LNCaP clone FGC (cell line): ENCODE measurements around the gene CAVIN2.

Experiments
- DNase-seq: peaks from one replicate; pipeline ENCODE4 v3.0.0-alpha.2; 2011; ENCODE audit warnings: low read depth
- H3K4me3 ChIP-seq: 2 replicates; pipeline ENCODE4 v1.5.1; 2011; ENCODE audit warnings: mild to moderate bottlenecking, low read depth, low read length, control low read depth
- TF ChIP-seq, protein P1 (sequence below): IDR thresholded peaks from 2 replicates; pipeline ENCODE4 v1.5.1; 2012; ENCODE audit warnings: mild to moderate bottlenecking; ENCODE audit not compliant: control insufficient read depth, insufficient read depth; ENCODE audit errors: extremely low read depth

The CAVIN2 gene

DNA sequence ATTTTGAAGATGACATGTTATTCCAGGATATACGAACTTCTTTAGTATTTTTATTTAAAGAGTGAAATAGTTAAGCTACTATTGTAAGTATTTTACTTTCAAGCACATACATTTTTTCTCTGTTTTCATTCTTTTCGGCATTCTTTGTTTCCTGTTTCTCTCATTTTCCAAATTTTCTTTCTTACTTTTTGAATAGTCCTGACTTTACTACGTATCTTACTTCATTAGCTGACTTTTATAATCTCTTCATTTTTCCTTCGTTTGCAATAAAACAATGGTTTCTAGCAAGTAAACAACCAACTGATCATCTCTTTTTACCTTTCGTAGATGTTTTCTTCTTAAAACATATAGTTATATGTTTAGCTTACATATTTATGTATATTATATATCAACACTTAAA, 11.8 kb downstream of the CAVIN2 start:
- DNase-seq, result no peak
- no peak overlapping the region for H3K4me3 ChIP-seq
- TF ChIP-seq, protein P1, sequence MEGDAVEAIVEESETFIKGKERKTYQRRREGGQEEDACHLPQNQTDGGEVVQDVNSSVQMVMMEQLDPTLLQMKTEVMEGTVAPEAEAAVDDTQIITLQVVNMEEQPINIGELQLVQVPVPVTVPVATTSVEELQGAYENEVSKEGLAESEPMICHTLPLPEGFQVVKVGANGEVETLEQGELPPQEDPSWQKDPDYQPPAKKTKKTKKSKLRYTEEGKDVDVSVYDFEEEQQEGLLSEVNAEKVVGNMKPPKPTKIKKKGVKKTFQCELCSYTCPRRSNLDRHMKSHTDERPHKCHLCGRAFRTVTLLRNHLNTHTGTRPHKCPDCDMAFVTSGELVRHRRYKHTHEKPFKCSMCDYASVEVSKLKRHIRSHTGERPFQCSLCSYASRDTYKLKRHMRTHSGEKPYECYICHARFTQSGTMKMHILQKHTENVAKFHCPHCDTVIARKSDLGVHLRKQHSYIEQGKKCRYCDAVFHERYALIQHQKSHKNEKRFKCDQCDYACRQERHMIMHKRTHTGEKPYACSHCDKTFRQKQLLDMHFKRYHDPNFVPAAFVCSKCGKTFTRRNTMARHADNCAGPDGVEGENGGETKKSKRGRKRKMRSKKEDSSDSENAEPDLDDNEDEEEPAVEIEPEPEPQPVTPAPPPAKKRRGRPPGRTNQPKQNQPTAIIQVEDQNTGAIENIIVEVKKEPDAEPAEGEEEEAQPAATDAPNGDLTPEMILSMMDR, result no peak

DNA sequence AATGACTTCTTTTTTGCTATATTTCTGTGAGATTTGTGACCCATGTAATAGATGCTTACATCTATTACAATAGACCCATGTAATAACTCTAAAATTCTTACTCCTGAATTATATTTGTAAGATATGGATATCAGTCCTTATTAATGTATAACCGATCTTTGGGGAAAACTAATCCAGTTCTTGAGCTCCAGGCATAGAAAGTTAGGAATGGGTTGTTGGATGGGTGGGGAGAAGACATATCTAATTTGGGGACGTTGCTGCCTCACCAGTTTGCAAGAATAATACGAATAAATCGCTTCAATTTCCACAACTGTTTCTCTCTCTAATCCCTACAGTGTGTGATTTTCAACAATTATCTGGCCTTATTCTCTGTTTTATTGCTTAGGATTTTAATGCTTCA, 13.5 kb downstream of the CAVIN2 start:
- no peak for DNase-seq
- TF ChIP-seq, protein P1, result no peak
- no peak overlapping the region for H3K4me3 ChIP-seq

DNA sequence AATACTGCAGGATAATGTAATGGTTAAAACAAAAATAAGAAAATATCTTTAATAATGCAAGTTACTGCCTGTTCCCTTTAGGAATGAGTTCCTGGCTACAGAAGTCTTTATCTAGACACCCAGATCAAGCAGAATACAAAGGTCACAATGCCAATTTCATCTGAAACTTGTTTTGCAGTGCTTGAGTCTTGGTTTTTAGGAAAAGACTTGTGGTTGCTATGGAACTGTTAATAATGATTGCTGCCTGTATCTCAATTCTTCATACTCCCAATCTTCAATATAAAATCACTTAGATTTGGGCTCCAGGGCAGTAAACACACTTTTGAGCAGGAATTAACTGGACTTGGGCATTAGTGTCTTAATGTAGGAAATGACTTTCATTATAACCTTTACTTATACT, 14.2 kb downstream of the CAVIN2 start:
- TF ChIP-seq, protein P1, result no peak
- H3K4me3 ChIP-seq, result no peak overlapping the region
- DNase-seq, result no peak

DNA sequence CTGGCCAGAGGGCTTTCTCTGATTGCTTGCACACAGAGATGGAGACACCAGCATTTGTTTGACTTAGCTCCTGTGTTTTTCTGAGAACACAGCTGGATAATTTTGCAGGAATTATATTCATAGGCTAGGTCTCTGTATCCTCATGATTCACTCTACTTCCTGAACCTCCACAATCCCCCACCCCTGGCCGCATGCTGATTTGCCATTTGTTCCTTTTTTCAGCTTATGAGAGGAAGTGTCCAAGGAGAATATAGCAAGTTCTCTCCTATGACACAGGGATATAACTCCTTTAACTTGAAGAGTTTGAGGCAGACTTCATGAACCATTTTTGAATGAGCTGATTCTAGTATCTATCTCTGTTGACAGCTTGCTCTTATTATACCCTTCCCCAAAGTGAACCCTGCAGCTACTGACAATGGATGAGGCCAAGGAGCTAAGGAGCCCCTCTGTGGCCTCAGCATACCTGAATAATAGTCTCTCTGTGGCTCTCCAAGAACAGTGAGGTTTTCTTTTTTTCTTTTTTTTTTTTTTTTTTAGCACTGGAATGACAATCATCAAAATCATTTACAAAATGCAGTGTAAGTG, 15.4 kb downstream of the CAVIN2 start:
- H3K4me3 ChIP-seq, result no peak overlapping the region
- TF ChIP-seq, protein P1, result no peak
- DNase-seq, result no peak

DNA sequence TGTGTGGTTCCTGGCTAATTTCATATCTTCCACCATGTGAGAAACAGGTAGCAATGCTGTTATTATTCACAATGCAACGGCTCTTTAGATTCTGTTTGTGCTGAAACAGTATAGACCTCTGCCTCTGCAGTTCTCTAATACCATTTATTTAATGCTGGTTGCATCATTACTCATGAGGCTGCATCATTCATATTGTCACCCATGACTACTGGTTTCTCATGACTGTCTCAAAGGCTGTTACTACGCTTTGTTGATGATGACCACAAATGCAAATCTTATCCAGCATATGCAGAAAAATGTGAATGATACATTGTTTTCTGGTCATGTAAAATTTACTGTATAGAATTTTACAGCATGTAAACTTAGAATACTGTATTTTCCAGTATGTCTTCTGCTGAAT, 22.5 kb downstream of the CAVIN2 start:
- TF ChIP-seq, protein P1, result no peak

DNA sequence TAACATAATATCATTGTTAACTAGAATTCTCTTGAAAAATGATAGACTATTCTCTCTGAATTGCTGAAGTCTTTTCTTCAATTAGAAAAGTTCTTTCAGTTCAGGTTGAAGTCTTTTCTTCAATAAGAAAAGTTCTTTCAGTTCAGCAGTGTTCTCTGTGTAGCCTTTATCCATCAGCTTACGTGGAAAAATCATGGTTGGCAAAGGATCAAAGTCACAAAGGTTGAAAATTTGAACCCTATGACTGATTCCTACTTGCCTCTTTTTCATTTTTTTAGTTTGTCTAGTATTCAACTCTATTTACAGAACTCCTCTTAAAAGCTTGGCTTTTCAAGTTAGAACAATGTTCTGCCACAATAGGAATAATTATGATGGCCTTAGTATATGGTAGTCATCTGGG, 25.8 kb downstream of the CAVIN2 start:
- no peak for DNase-seq
- TF ChIP-seq, protein P1, result no peak
- no peak overlapping the region for H3K4me3 ChIP-seq

More for the DNA sequence above, 22.5 kb downstream of the CAVIN2 start:
- no peak for DNase-seq
- H3K4me3 ChIP-seq, result no peak overlapping the region

DNA sequence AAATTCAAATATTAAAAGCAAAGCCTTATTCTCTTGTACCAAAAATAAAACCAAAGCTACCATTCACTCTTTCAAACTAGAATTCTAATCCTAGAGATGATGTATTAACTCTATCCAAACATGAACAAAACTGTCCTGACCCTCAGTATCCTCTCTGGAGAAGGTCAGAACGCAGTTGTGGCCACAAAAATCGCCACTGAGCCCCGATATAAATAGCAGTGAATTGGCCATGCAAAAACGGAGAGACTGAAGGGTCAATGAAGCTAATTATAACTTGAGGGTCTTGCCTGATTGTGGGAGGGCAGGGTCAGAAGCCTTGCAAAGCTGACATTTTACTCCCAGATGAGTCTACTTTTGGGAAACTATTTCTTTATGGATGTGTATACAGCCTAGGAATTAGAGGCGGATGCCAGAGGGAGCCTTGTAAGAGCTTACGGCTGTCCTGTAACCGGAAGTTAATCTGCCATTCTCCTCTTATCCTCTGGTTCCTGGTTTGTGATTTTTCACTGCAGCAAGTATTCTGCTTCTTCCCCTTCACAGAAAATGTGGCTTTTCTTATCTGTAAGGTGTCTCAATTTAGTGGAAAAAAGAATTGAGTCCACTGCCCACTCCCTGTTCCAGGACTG, 28.1 kb downstream of the CAVIN2 start:
- DNase-seq, result no peak
- H3K4me3 ChIP-seq, result no peak overlapping the region
- TF ChIP-seq, protein P1, result no peak
